Keratinocyte (primary cell): ENCODE data around the gene CD1E. TPM values are rescaled to one million over a fixed set of nuclear protein-coding genes. Genes with fewer than 3 reads are reported as not detected.

Experiments used
- DNase-seq: peaks from one replicate; pipeline ENCODE4 v3.0.0-alpha.2; 2011; ENCODE audit warnings: low read depth, missing footprints, low spot score
- FAIRE-seq: peaks from 2 replicates; lab custom pipeline; 2011; peaks lifted over from hg19 to GRCh38; lab: Jason Lieb, UNC
- H2AFZ ChIP-seq: 2 replicates; pipeline ENCODE4 v1.6.0; 2012; ENCODE audit warnings: low read length, control low read depth, inconsistent platforms; ENCODE audit not compliant: control insufficient read depth
- H3K27ac ChIP-seq: 2 replicates; pipeline ENCODE4 v1.5.1; 2011; ENCODE audit warnings: low read length; ENCODE audit not compliant: control insufficient read depth, insufficient read depth
- H3K27me3 ChIP-seq: 3 replicates; pipeline ENCODE4 v1.6.0; 2011; ENCODE audit warnings: low read length; ENCODE audit not compliant: control insufficient read depth, insufficient read depth; ENCODE audit errors: extremely low read depth
- H3K36me3 ChIP-seq, 2 experiments: 2 replicates in 1 of 2; 3 replicates in 1 of 2; pipeline ENCODE4 v1.5.1; 2011; ENCODE audit warnings: low read length in 2 of 2, mild to moderate bottlenecking in 1 of 2; ENCODE audit not compliant: control insufficient read depth in 2 of 2, insufficient read depth in 2 of 2; ENCODE audit errors: extremely low read depth in 1 of 2
- H3K4me1 ChIP-seq: 3 replicates; pipeline ENCODE4 v1.5.1; 2011; ENCODE audit warnings: low read length; ENCODE audit not compliant: control insufficient read depth, insufficient read depth; ENCODE audit errors: extremely low read depth
- H3K4me2 ChIP-seq: 3 replicates; pipeline ENCODE4 v1.6.0; 2011; ENCODE audit warnings: low read depth, low read length; ENCODE audit not compliant: control insufficient read depth, insufficient read depth; ENCODE audit errors: extremely low read depth
- H3K4me3 ChIP-seq, 3 experiments: fragments of 200-600 bp in 1 of 3; sonication (generic) in 1 of 3; 2 replicates in 2 of 3; 3 replicates in 1 of 3; pipeline ENCODE4 v1.5.1; 2011 to 2016; ENCODE audit warnings: low read length in 3 of 3, mild to moderate bottlenecking in 3 of 3, control low read depth in 2 of 3, inconsistent platforms in 1 of 3, low read depth in 1 of 3, mixed read lengths in 1 of 3, mixed run types in 1 of 3, moderate library complexity in 1 of 3; ENCODE audit not compliant: control insufficient read depth in 2 of 3, insufficient read depth in 2 of 3; ENCODE audit errors: extremely low read depth in 1 of 3
- H3K79me2 ChIP-seq: 2 replicates; pipeline ENCODE4 v1.6.0; 2012; ENCODE audit warnings: low read length; ENCODE audit not compliant: control insufficient read depth, insufficient read depth
- H3K9ac ChIP-seq: 3 replicates; pipeline ENCODE4 v1.6.0; 2011; ENCODE audit warnings: low read length; ENCODE audit not compliant: control insufficient read depth, insufficient read depth; ENCODE audit errors: extremely low read depth
- H3K9me1 ChIP-seq: 3 replicates; pipeline ENCODE4 v1.6.0; 2011; ENCODE audit warnings: low read length; ENCODE audit not compliant: control insufficient read depth, insufficient read depth; ENCODE audit errors: extremely low read depth
- H3K9me3 ChIP-seq: 2 replicates; pipeline ENCODE4 v1.5.1; 2012; ENCODE audit warnings: low read depth, low read length; ENCODE audit not compliant: control insufficient read depth
- H4K20me1 ChIP-seq: 3 replicates; pipeline ENCODE4 v1.6.0; 2011; ENCODE audit warnings: low read length; ENCODE audit not compliant: control insufficient read depth, insufficient read depth; ENCODE audit errors: extremely low read depth
- CTCF ChIP-seq, 3 experiments: IDR thresholded peaks in 1 of 3; conservative IDR thresholded peaks in 1 of 3; optimal IDR thresholded peaks in 1 of 3; 2 replicates in 2 of 3; 3 replicates in 1 of 3; pipeline versions ENCODE3 to v1.5.1; 2011; ENCODE audit warnings: low read length in 3 of 3, mild to moderate bottlenecking in 3 of 3, moderate library complexity in 2 of 3, control low read depth in 1 of 3, inconsistent platforms in 1 of 3; ENCODE audit not compliant: insufficient read depth in 2 of 3; ENCODE audit errors: extremely low read depth in 1 of 3
- EZH2 ChIP-seq: IDR thresholded peaks from one replicate; pipeline ENCODE4 v1.6.1; 2012; ENCODE audit warnings: inconsistent platforms, mild to moderate bottlenecking, low read length, moderate library complexity
- dilution Hi-C: fragments of 300-500 bp; cut with MboI; formaldehyde crosslinking; loops from one replicate; pipeline ENCODE4 v1.7.0; 2020; ENCODE audit warnings: low sequenced_read_pairs; ENCODE audit not compliant: extremely low pct_ligation_motif_present
- polyA plus RNA-seq, 5 experiments: library from polyadenylated mRNA; depleted of rRNA in 3 of 5; stranded (reverse) in 3 of 5; stranded (forward) in 1 of 5; unstranded in 1 of 5; fragments of >200 nt; gene quantifications; 1 replicate in 1 of 5; 2 replicates in 3 of 5; 3 replicates in 1 of 5; pipeline versions ENCODE4 v1.2.1 to v1.2.3, GENCODE V29; 2011 to 2012; ENCODE audit warnings: missing spikeins in 2 of 5, low read depth in 1 of 5, low replicate concordance in 1 of 5

CD1E gene
- polyA plus RNA-seq, 1 donor (not counting 4 experiments of a cell fraction or from before 2014, with no cell fraction given) = not detected

- FAIRE-seq = no peak
- no peaks in the 10 kb centered on the region for H3K36me3 ChIP-seq
- H3K9ac ChIP-seq = no peak overlapping the region
- H3K27ac ChIP-seq = no peak overlapping the region
- H3K4me3 ChIP-seq = no peak overlapping the region
- H2AFZ ChIP-seq = no peak overlapping the region
- dilution Hi-C loops = no loop called here
- no peaks in the 10 kb centered on the region for H3K4me1 ChIP-seq
- TF ChIP-seq CTCF (optimal IDR thresholded peaks at IDR 0.05 in 1 of 3, IDR thresholded peaks at IDR 0.05 in 1 of 3, conservative IDR thresholded peaks at IDR 0.05 in 1 of 3; ENCODE audit: extremely low read depth in 1 of 3, insufficient read depth in 2 of 3, low read length in 3 of 3) (no peak), EZH2 (no peak)
- H4K20me1 ChIP-seq = no peaks in the 10 kb centered on the region
- H3K9me3 ChIP-seq = no peaks in the 10 kb centered on the region
- no peaks in the 10 kb centered on the region for H3K9me1 ChIP-seq
- H3K27me3 ChIP-seq = no peaks in the 10 kb centered on the region
- H3K79me2 ChIP-seq = no peaks in the 10 kb centered on the region
- DNase-seq = no peak
- no peak overlapping the region for H3K4me2 ChIP-seq
Observed at GRCh38 chr1:158362482-158362881, 8.8 kb downstream of the CD1E start.

- Histone ChIP-seq H3K79me2 (no peaks in the 10 kb centered on the region), H3K4me3 (no peak overlapping the region), H3K27ac (no peak overlapping the region), H2AFZ (no peak overlapping the region), H3K9ac (no peak overlapping the region), H3K4me2 (no peak overlapping the region), H3K9me3 (no peaks in the 10 kb centered on the region), H4K20me1 (no peaks in the 10 kb centered on the region), H3K9me1 (no peaks in the 10 kb centered on the region), H3K4me1 (no peaks in the 10 kb centered on the region), H3K36me3 (no peaks in the 10 kb centered on the region), H3K27me3 (no peaks in the 10 kb centered on the region)
- no peak for TF ChIP-seq EZH2
- no peak for TF ChIP-seq CTCF (optimal IDR thresholded peaks at IDR 0.05 in 1 of 3, IDR thresholded peaks at IDR 0.05 in 1 of 3, conservative IDR thresholded peaks at IDR 0.05 in 1 of 3; ENCODE audit: extremely low read depth in 1 of 3, insufficient read depth in 2 of 3, low read length in 3 of 3)
- FAIRE-seq (no peak), DNase-seq (no peak)
- dilution Hi-C loops = no loop called here
Observed at GRCh38 chr1:158362941-158363340, 9.2 kb downstream of the CD1E start.
